Glutamatergic neuron (in vitro differentiated cells): ENCODE data around the gene SYT2. TPM values are rescaled to one million over a fixed set of nuclear protein-coding genes. Genes with fewer than 3 reads are reported as not detected.
"Not testable (repeated sequence)": the region's sequence is repeated elsewhere in the genome, so short reads cannot be mapped to it uniquely, and the experiment has no call there.

Experiments
- DNase-seq: peaks from one replicate; pipeline ENCODE4 v3.0.0; 2022
- H3K27ac Mint-ChIP-seq: one replicate; pipeline ENCODE4 v1.8.0; 2020; ENCODE audit warnings: mild to moderate bottlenecking, mixed read lengths, inconsistent platforms; ENCODE audit not compliant: unreplicated experiment
- H3K27me3 Mint-ChIP-seq: one replicate; pipeline ENCODE4 v1.8.0; 2020; ENCODE audit warnings: mild to moderate bottlenecking, moderate library complexity, mixed read lengths, inconsistent platforms; ENCODE audit not compliant: unreplicated experiment
- H3K36me3 Mint-ChIP-seq: one replicate; pipeline ENCODE4 v1.8.0; 2020; ENCODE audit warnings: mild to moderate bottlenecking, mixed read lengths, inconsistent platforms; ENCODE audit not compliant: unreplicated experiment
- H3K4me1 Mint-ChIP-seq: one replicate; pipeline ENCODE4 v1.8.0; 2020; ENCODE audit warnings: mild to moderate bottlenecking, low read depth, mixed read lengths, inconsistent platforms; ENCODE audit not compliant: unreplicated experiment
- H3K4me3 Mint-ChIP-seq: one replicate; pipeline ENCODE4 v1.8.0; 2020; ENCODE audit warnings: mild to moderate bottlenecking, mixed read lengths, inconsistent platforms; ENCODE audit not compliant: unreplicated experiment
- H3K9me3 Mint-ChIP-seq: one replicate; pipeline ENCODE4 v1.8.0; 2020; ENCODE audit warnings: mild to moderate bottlenecking, moderate library complexity, mixed read lengths, inconsistent platforms; ENCODE audit not compliant: unreplicated experiment
- CTCF ChIP-seq: fragments of 200-600 bp; sonication (generic); IDR thresholded peaks from one replicate; pipeline ENCODE4 v1.5.0; 2021; ENCODE audit not compliant: partially characterized antibody, unreplicated experiment
- total RNA-seq: library from RNA; stranded (reverse); fragmentation: NEBNext Ultra II Directional; extraction: Animal tissue kit (Norgen Biotek cat#: 25700); gene quantifications from one replicate; pipeline ENCODE4 v1.2.1, GENCODE V29; 2021; ENCODE audit not compliant: unreplicated experiment

SYT2 gene
- total RNA-seq, 1 donor from 2014 or later, result 2.6 TPM

- Mint-ChIP-seq H3K27me3 (peaks cover 8% of the 10 kb centered on the region), H3K4me1 (peaks cover 30% of the 10 kb centered on the region), H3K27ac (no peak overlapping the region), H3K9me3 (peaks cover 19% of the 10 kb centered on the region), H3K4me3 (peak overlapping the region; percentile 71), H3K36me3 (no peaks in the 10 kb centered on the region)
- no peak for TF ChIP-seq CTCF
- DNase-seq, result no peak
Observed at GRCh38 chr1:202642619-202643291, 67.5 kb downstream of the SYT2 start.

GRCh38 chr1:202642212-202642611, 68.0 kb downstream of the SYT2 start:
- Mint-ChIP-seq H3K27me3 (peaks cover 8% of the 10 kb centered on the region), H3K36me3 (no peaks in the 10 kb centered on the region), H3K9me3 (peaks cover 19% of the 10 kb centered on the region), H3K27ac (no peak overlapping the region), H3K4me3 (no peak overlapping the region), H3K4me1 (peaks cover 34% of the 10 kb centered on the region)
- TF ChIP-seq CTCF, result no peak
- DNase-seq, result no peak

- DNase-seq, result no peak
- no peak for TF ChIP-seq CTCF
- Mint-ChIP-seq H3K27me3 (peaks cover 5% of the 10 kb centered on the region), H3K36me3 (no peaks in the 10 kb centered on the region), H3K4me1 (peaks cover 36% of the 10 kb centered on the region), H3K9me3 (peaks cover 18% of the 10 kb centered on the region), H3K4me3 (peak overlapping the region; percentile 12), H3K27ac (peak overlapping the region; percentile 20)
Observed at GRCh38 chr1:202639500-202639899, 70.8 kb downstream of the SYT2 start.

- H3K27ac Mint-ChIP-seq, result peak overlapping the region; percentile 85
Observed at GRCh38 chr1:202638701-202639305, 71.5 kb downstream of the SYT2 start.

GRCh38 chr1:202638019-202638700, 72.1 kb downstream of the SYT2 start:
- Mint-ChIP-seq H3K27me3 (peaks cover 2% of the 10 kb centered on the region), H3K4me3 (peak overlapping the region; percentile 73), H3K9me3 (peaks cover 18% of the 10 kb centered on the region), H3K36me3 (no peaks in the 10 kb centered on the region), H3K4me1 (peaks cover 34% of the 10 kb centered on the region), H3K27ac (peak overlapping the region; percentile 85)
- DNase-seq, result peak; percentile 37
- TF ChIP-seq CTCF, result no peak

More at GRCh38 chr1:202638701-202639305, 71.5 kb downstream of the SYT2 start:
- H3K4me1 Mint-ChIP-seq, result peaks cover 34% of the 10 kb centered on the region
- H3K4me3 Mint-ChIP-seq, result peak overlapping the region; percentile 73
- DNase-seq, H3K36me3 Mint-ChIP-seq, H3K27me3 Mint-ChIP-seq: not testable (repeated sequence)
- peaks cover 18% of the 10 kb centered on the region for H3K9me3 Mint-ChIP-seq

GRCh38 chr1:202637321-202638018, 72.8 kb downstream of the SYT2 start:
- Mint-ChIP-seq H3K4me1 (peaks cover 34% of the 10 kb centered on the region), H3K27ac (peak overlapping the region; percentile 85), H3K9me3 (peaks cover 18% of the 10 kb centered on the region), H3K4me3 (peak overlapping the region; percentile 73)
- peak; percentile 45 for DNase-seq
- H3K36me3 Mint-ChIP-seq, H3K27me3 Mint-ChIP-seq: not testable (repeated sequence)

- not testable (repeated sequence) for DNase-seq, H3K36me3 Mint-ChIP-seq
- peaks cover 14% of the 10 kb centered on the region for H3K9me3 Mint-ChIP-seq
Observed at GRCh38 chr1:202636171-202636570, 74.1 kb downstream of the SYT2 start.

More at GRCh38 chr1:202636171-202636570, 74.1 kb downstream of the SYT2 start:
- H3K27me3 Mint-ChIP-seq, H3K4me3 Mint-ChIP-seq, H3K27ac Mint-ChIP-seq: not testable (repeated sequence)
- peaks cover 33% of the 10 kb centered on the region for H3K4me1 Mint-ChIP-seq
